HepG2 (cell line): Measurements from ENCODE around the gene CNIH4. TPM values are rescaled to one million over a fixed set of nuclear protein-coding genes. Genes with fewer than 3 reads are reported as not detected.

Experiments
- HMGXB3 ChIP-seq: sonication (generic); formaldehyde crosslinking; IDR thresholded peaks from 2 replicates; pipeline ENCODE4 v1.4.0; 2020; ENCODE audit warnings: missing genetic modification reagents, borderline replicate concordance
- MIXL1 ChIP-seq: IDR thresholded peaks from 2 replicates; pipeline ENCODE4 v1.6.1; 2016
- PAWR ChIP-seq: sonication (generic); formaldehyde crosslinking; IDR thresholded peaks from 2 replicates; pipeline ENCODE4 v1.4.0; 2020; ENCODE audit warnings: missing genetic modification reagents, mild to moderate bottlenecking, borderline replicate concordance
- STAT5B ChIP-seq: sonication (generic); formaldehyde crosslinking; IDR thresholded peaks from 2 replicates; pipeline ENCODE4 v1.4.0; 2020; ENCODE audit warnings: missing genetic modification reagents
- ZNF574 ChIP-seq: sonication (generic); formaldehyde crosslinking; IDR thresholded peaks from 2 replicates; pipeline ENCODE4 v1.4.0; 2020; ENCODE audit warnings: missing genetic modification reagents
- ZNF615 ChIP-seq: sonication (generic); formaldehyde crosslinking; IDR thresholded peaks from 2 replicates; pipeline ENCODE4 v1.5.0; 2020; ENCODE audit warnings: mild to moderate bottlenecking, missing genetic modification reagents, borderline replicate concordance
- ZNF639 ChIP-seq: conservative IDR thresholded peaks from 2 replicates; pipeline ENCODE4 v1.6.1; 2018; ENCODE audit warnings: missing genetic modification reagents
- polyA plus RNA-seq, 8 experiments: library from polyadenylated mRNA; depleted of rRNA in 3 of 8; stranded (reverse) in 7 of 8; unstranded in 1 of 8; fragments of >200 nt; fragmentation: Illumina TruSeq in 4 of 8; extraction: Trizol in 4 of 8; gene quantifications; 2 replicates each; pipeline versions ENCODE4 v1.2.1 to v1.2.3, GENCODE V29; 2011 to 2016; ENCODE audit warnings: low read depth in 4 of 8, missing spikeins in 1 of 8, mixed read lengths in 1 of 8; ENCODE audit not compliant: insufficient read depth in 1 of 8
- total RNA-seq, 5 experiments: library from RNA; depleted of rRNA; stranded (reverse); fragments of >200 nt; fragmentation: Illumina TruSeq; extraction: Trizol; gene quantifications; 2 replicates each; pipeline ENCODE4 v1.2.3, GENCODE V29; 2016; ENCODE audit warnings: low read depth in 1 of 5

The CNIH4 gene
- total and polyA plus RNA-seq, 2 of the 13 experiments (the other 11 are each of a cell fraction or from before 2014, with no cell fraction given): 51.8 to 52.9 TPM

GRCh38 chr1:224331326-224331725, 25.4 kb upstream of the CNIH4 start (continued):
- no peak for TF ChIP-seq ZNF574 (CRISPR knock-in tag)
- no peak for TF ChIP-seq PAWR (CRISPR knock-in tag)
- no peak for TF ChIP-seq MIXL1
- no peak for TF ChIP-seq HMGXB3 (CRISPR knock-in tag)
- no peak for TF ChIP-seq STAT5B (CRISPR knock-in tag)
- no peak for TF ChIP-seq ZNF615
- TF ChIP-seq ZNF639 (CRISPR knock-in tag): no peak
